Mesenchymal stem cell (in vitro differentiated cells and primary cell): ENCODE measurements around the gene ELMO1.

Source experiments
- DNase-seq: peaks from one replicate; pipeline ENCODE4 v3.0.0-alpha.2; 2013
- H2AFZ ChIP-seq: one replicate; pipeline ENCODE4 v1.6.1; 2013; ENCODE audit warnings: low read depth, mild to moderate bottlenecking, control low read depth, inconsistent platforms, low read length, moderate library complexity
- H2AK5ac ChIP-seq: 2 replicates; pipeline ENCODE4 v1.6.1; 2013; ENCODE audit warnings: low read length, moderate library complexity, mild to moderate bottlenecking, inconsistent platforms; ENCODE audit not compliant: severe bottlenecking
- H2BK120ac ChIP-seq: one replicate; pipeline ENCODE4 v1.6.1; 2013; ENCODE audit warnings: low read depth, mild to moderate bottlenecking, inconsistent platforms, low read length, moderate library complexity
- H2BK12ac ChIP-seq, 2 experiments: one replicate each; pipeline ENCODE4 v1.6.1; 2013; ENCODE audit warnings: inconsistent platforms in 2 of 2, low read length in 2 of 2, mild to moderate bottlenecking in 2 of 2, moderate library complexity in 2 of 2, control low read depth in 1 of 2
- H2BK15ac ChIP-seq: one replicate; pipeline ENCODE4 v1.6.1; 2013; ENCODE audit warnings: mild to moderate bottlenecking, low read depth, inconsistent platforms; ENCODE audit not compliant: poor library complexity, severe bottlenecking
- H2BK5ac ChIP-seq: 2 replicates; pipeline ENCODE4 v1.6.1; 2013; ENCODE audit warnings: low read depth, mild to moderate bottlenecking, low read length, control low read depth, inconsistent platforms; ENCODE audit not compliant: poor library complexity, severe bottlenecking
- H3K14ac ChIP-seq, 2 experiments: one replicate each; pipeline ENCODE4 v1.6.1; 2013; ENCODE audit warnings: inconsistent platforms in 2 of 2, low read length in 2 of 2, control low read depth in 1 of 2, mild to moderate bottlenecking in 1 of 2, moderate library complexity in 1 of 2
- H3K18ac ChIP-seq, 2 experiments: one replicate each; pipeline ENCODE4 v1.6.1; 2013; ENCODE audit warnings: inconsistent platforms in 2 of 2, low read length in 2 of 2, control low read depth in 1 of 2, low read depth in 1 of 2, mild to moderate bottlenecking in 1 of 2
- H3K23ac ChIP-seq, 2 experiments: one replicate each; pipeline ENCODE4 v1.6.1; 2013; ENCODE audit warnings: inconsistent platforms in 2 of 2, low read length in 2 of 2, mild to moderate bottlenecking in 2 of 2, moderate library complexity in 2 of 2, control low read depth in 1 of 2
- H3K27ac ChIP-seq: 2 replicates; pipeline ENCODE4 v1.5.1; 2013; ENCODE audit warnings: mild to moderate bottlenecking, moderate library complexity, low read length, control low read depth, inconsistent platforms; ENCODE audit not compliant: poor library complexity, severe bottlenecking
- H3K27me3 ChIP-seq, 2 experiments: 2 replicates each; pipeline versions ENCODE4 v1.6.1 to v1.7.0; 2013; ENCODE audit warnings: low read length in 2 of 2, mild to moderate bottlenecking in 2 of 2, moderate library complexity in 2 of 2, control low read depth in 1 of 2, inconsistent platforms in 1 of 2; ENCODE audit not compliant: control insufficient read depth in 1 of 2, insufficient read depth in 1 of 2
- H3K36me3 ChIP-seq, 2 experiments: 2 replicates each; pipeline versions ENCODE4 v1.6.1 to v1.7.0; 2013; ENCODE audit warnings: low read length in 2 of 2, control low read depth in 1 of 2, inconsistent platforms in 1 of 2, low read depth in 1 of 2, mild to moderate bottlenecking in 1 of 2; ENCODE audit not compliant: insufficient read depth in 2 of 2, control insufficient read depth in 1 of 2
- H3K4ac ChIP-seq, 2 experiments: one replicate each; pipeline ENCODE4 v1.6.1; 2013; ENCODE audit warnings: inconsistent platforms in 2 of 2, low read length in 2 of 2, mild to moderate bottlenecking in 2 of 2, moderate library complexity in 2 of 2, control low read depth in 1 of 2, low read depth in 1 of 2
- H3K4me1 ChIP-seq: 2 replicates; pipeline ENCODE4 v1.6.1; 2013; ENCODE audit warnings: low read depth, low read length, control low read depth; ENCODE audit not compliant: control insufficient read depth, insufficient read depth
- H3K4me2 ChIP-seq: 2 replicates; pipeline ENCODE4 v1.6.1; 2013; ENCODE audit warnings: low read length, mild to moderate bottlenecking, inconsistent platforms; ENCODE audit not compliant: poor library complexity, severe bottlenecking
- H3K4me3 ChIP-seq, 2 experiments: 2 replicates each; pipeline versions ENCODE4 v1.5.1 to v1.7.0; 2013; ENCODE audit warnings: low read length in 2 of 2, mild to moderate bottlenecking in 2 of 2, control low read depth in 1 of 2, low read depth in 1 of 2; ENCODE audit not compliant: insufficient read depth in 1 of 2
- H3K79me1 ChIP-seq: replicated peaks from 2 replicates; pipeline ENCODE4 v1.6.1; 2013; ENCODE audit warnings: mild to moderate bottlenecking, control low read depth, low read length, inconsistent platforms; ENCODE audit not compliant: poor library complexity, severe bottlenecking
- H3K9ac ChIP-seq: 2 replicates; pipeline ENCODE4 v1.7.0; 2013; ENCODE audit warnings: mild to moderate bottlenecking, low read length, moderate library complexity
- H3K9me3 ChIP-seq: 2 replicates; pipeline ENCODE4 v1.7.0; 2013; ENCODE audit warnings: mild to moderate bottlenecking, low read length; ENCODE audit not compliant: control insufficient read depth
- H4K8ac ChIP-seq: one replicate; pipeline ENCODE4 v1.6.1; 2013; ENCODE audit warnings: inconsistent platforms, mild to moderate bottlenecking, low read length, moderate library complexity
- H4K91ac ChIP-seq: one replicate; pipeline ENCODE4 v1.6.1; 2013; ENCODE audit warnings: mild to moderate bottlenecking, low read length, inconsistent platforms
- WGBS: methylation state at CpG from one replicate; pipeline ENCODE4 v1.1.7; 2013; ENCODE audit warnings: mixed read lengths; 5-methylcytosine and 5-hydroxymethylcytosine counted together

ELMO1 gene

GRCh38 chr7:37367010-37367409 is 81.7 kb downstream of the ELMO1 start:
- no peak overlapping the region for H3K14ac ChIP-seq

GRCh38 chr7:37366445-37366844 is 82.2 kb downstream of the ELMO1 start:
- Histone ChIP-seq H2BK15ac (no peak overlapping the region), H2AK5ac (no peak overlapping the region), H2BK5ac (no peak overlapping the region), H3K4ac (no peak overlapping the region), H3K14ac (no peak overlapping the region), H3K4me2 (no peak overlapping the region), H3K18ac (no peak overlapping the region), H3K79me1 (no peaks in the 10 kb centered on the region), H3K9ac (no peak overlapping the region), H3K27ac (no peak overlapping the region), H3K23ac (no peak overlapping the region), H3K27me3 (no peaks in the 10 kb centered on the region), H2BK12ac (no peak overlapping the region), H3K4me3 (no peak overlapping the region), H4K91ac (no peak overlapping the region), H3K9me3 (no peaks in the 10 kb centered on the region), H3K36me3 (no peaks in the 10 kb centered on the region), H4K8ac (no peak overlapping the region), H3K4me1 (no peaks in the 10 kb centered on the region), H2BK120ac (no peak overlapping the region), H2AFZ (no peak overlapping the region)
- WGBS, result 92% methylated on average over 3 of the region's 3 CpGs
- no peak for DNase-seq

More at GRCh38 chr7:37367010-37367409, 81.7 kb downstream of the ELMO1 start:
- H3K27me3 ChIP-seq, result no peaks in the 10 kb centered on the region
- H4K91ac ChIP-seq, result no peak overlapping the region
- H3K23ac ChIP-seq, result no peak overlapping the region
- H2BK120ac ChIP-seq, result no peak overlapping the region
- no peak overlapping the region for H3K4me3 ChIP-seq
- H2AK5ac ChIP-seq, result no peak overlapping the region
- no peak overlapping the region for H3K18ac ChIP-seq
- H2BK15ac ChIP-seq, result no peak overlapping the region
- no peaks in the 10 kb centered on the region for H3K9me3 ChIP-seq
- no peak overlapping the region for H3K27ac ChIP-seq
- no peak overlapping the region for H3K4me2 ChIP-seq
- H3K36me3 ChIP-seq, result no peaks in the 10 kb centered on the region
- H3K4ac ChIP-seq, result no peak overlapping the region
- H2BK5ac ChIP-seq, result no peak overlapping the region
- WGBS, result 100% methylated on average over 3 of the region's 3 CpGs
- no peak overlapping the region for H3K9ac ChIP-seq
- no peaks in the 10 kb centered on the region for H3K79me1 ChIP-seq
- no peak overlapping the region for H2AFZ ChIP-seq
- no peak overlapping the region for H4K8ac ChIP-seq
- DNase-seq, result no peak
- no peaks in the 10 kb centered on the region for H3K4me1 ChIP-seq
- no peak overlapping the region for H2BK12ac ChIP-seq

DNA sequence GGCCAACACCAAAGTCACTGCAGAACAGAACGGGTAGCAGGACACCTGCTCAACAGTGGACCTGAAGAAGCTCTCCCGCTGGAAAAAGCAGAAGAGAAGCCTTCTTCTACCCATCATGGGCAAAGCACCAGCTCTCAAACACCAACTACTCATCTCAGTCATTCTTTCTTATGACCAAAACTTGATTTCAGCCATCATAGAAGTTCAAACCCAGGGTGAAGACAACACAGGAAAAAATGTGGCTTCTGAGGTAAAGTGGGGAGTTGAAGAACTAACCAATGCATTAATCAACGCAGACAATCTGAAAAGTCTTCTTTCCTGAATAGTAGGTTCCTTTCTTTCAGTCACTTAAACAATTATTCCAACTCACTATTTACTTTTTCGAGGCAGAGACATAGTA is 83.3 kb downstream of the ELMO1 start:
- no peak overlapping the region for H3K4me2 ChIP-seq
- H3K4ac ChIP-seq, result no peak overlapping the region
- H2BK5ac ChIP-seq, result no peak overlapping the region
- no peak overlapping the region for H3K14ac ChIP-seq
- 80% methylated on average over 3 of the region's 4 CpGs for WGBS
- no peak overlapping the region for H2BK120ac ChIP-seq
- H3K4me1 ChIP-seq, result no peaks in the 10 kb centered on the region
- no peak overlapping the region for H2BK12ac ChIP-seq
- H4K91ac ChIP-seq, result no peak overlapping the region
- no peak overlapping the region for H4K8ac ChIP-seq
- no peaks in the 10 kb centered on the region for H3K36me3 ChIP-seq
- no peak overlapping the region for H2AFZ ChIP-seq
- no peaks in the 10 kb centered on the region for H3K9me3 ChIP-seq
- DNase-seq, result no peak
- H2AK5ac ChIP-seq, result no peak overlapping the region
- no peak overlapping the region for H3K27ac ChIP-seq
- H3K9ac ChIP-seq, result no peak overlapping the region
- H3K4me3 ChIP-seq, result no peak overlapping the region
- no peak overlapping the region for H2BK15ac ChIP-seq
- no peaks in the 10 kb centered on the region for H3K79me1 ChIP-seq
- no peaks in the 10 kb centered on the region for H3K27me3 ChIP-seq
- no peak overlapping the region for H3K23ac ChIP-seq
- H3K18ac ChIP-seq, result no peak overlapping the region

DNA sequence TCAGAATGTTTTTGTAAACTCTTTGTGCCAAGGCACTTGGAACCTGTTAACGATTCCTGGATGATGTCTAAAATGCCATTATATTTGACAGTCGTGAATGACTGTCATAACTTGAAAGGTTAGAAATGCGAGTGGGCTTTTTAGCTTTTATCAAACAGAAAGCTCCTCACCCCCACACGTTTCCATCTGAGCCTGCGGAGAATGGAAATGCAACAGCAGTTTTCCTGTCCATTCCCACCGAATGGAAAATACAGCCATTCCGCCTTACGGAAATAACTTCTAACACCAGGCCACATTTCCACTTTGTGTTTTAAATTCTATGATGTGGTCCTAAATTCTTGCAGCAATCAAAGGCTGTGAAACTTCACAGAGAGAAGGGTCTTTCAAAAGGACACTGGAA is 83.8 kb downstream of the ELMO1 start:
- no peak overlapping the region for H3K4me2 ChIP-seq
- H3K27me3 ChIP-seq, result no peaks in the 10 kb centered on the region
- no peak overlapping the region for H4K8ac ChIP-seq
- no peak overlapping the region for H2AFZ ChIP-seq
- H2AK5ac ChIP-seq, result no peak overlapping the region
- DNase-seq, result no peak
- no peaks in the 10 kb centered on the region for H3K4me1 ChIP-seq
- H2BK5ac ChIP-seq, result no peak overlapping the region
- WGBS, result 85% methylated on average over 6 of the region's 8 CpGs
- H3K14ac ChIP-seq, result no peak overlapping the region
- no peak overlapping the region for H3K9ac ChIP-seq
- H2BK120ac ChIP-seq, result no peak overlapping the region
- no peak overlapping the region for H3K18ac ChIP-seq
- no peak overlapping the region for H3K4ac ChIP-seq
- H3K23ac ChIP-seq, result no peak overlapping the region
- no peak overlapping the region for H3K27ac ChIP-seq
- no peak overlapping the region for H4K91ac ChIP-seq
- H3K4me3 ChIP-seq, result no peak overlapping the region
- no peak overlapping the region for H2BK15ac ChIP-seq
- H3K36me3 ChIP-seq, result no peaks in the 10 kb centered on the region
- no peaks in the 10 kb centered on the region for H3K9me3 ChIP-seq
- no peak overlapping the region for H2BK12ac ChIP-seq
- no peaks in the 10 kb centered on the region for H3K79me1 ChIP-seq
